ENCODE results near the gene HDLBP.

DNA sequence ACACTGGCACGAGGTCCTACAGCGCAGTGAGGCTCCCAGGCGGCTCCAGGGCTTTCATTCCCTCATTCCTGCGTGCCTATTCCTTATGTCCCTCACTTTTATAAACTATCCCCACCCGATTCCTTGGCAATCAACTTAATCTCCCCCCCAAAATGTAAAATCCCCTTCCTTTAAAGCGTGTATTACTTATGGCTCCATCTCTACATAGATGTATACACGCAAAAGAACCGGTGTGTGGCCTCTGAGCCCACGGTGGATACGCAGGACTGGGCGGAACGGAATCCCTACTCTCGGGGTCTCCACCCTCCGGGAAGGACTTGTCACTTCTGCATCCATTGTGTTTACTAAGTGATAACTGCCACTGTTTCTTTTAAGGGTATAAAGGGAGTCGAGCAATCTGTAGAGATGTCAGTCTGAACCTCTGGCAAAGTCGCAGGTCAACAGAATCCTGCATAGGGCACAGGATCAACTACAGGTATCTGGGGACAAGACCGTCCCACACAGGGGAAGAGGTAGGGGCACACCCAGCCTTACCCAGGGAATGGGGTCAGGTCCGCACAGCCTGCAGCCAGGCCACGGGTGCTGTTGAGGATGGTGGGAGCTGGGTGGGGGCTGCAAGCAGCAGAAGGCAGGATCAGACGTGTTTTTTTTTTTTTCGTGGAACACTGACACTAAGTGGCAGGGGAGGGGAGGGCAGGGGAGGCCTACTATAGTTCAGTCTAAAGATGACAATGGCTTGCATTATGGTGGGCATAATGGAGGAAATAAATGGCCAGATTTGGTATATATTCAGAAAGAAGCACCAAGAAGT, 42.1 kb downstream of the HDLBP start:
- TF ChIP-seq, protein P1, sequence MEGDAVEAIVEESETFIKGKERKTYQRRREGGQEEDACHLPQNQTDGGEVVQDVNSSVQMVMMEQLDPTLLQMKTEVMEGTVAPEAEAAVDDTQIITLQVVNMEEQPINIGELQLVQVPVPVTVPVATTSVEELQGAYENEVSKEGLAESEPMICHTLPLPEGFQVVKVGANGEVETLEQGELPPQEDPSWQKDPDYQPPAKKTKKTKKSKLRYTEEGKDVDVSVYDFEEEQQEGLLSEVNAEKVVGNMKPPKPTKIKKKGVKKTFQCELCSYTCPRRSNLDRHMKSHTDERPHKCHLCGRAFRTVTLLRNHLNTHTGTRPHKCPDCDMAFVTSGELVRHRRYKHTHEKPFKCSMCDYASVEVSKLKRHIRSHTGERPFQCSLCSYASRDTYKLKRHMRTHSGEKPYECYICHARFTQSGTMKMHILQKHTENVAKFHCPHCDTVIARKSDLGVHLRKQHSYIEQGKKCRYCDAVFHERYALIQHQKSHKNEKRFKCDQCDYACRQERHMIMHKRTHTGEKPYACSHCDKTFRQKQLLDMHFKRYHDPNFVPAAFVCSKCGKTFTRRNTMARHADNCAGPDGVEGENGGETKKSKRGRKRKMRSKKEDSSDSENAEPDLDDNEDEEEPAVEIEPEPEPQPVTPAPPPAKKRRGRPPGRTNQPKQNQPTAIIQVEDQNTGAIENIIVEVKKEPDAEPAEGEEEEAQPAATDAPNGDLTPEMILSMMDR (IDR thresholded peaks at IDR 0.05): no peak
- no peak for TF ChIP-seq POLR2A (IDR thresholded peaks at IDR 0.05)
